K562 (cell line): ENCODE data around the gene MXRA7.

Experiments
- CHD7 ChIP-seq: fragments of 200-600 bp; sonication (generic); IDR thresholded peaks from one replicate; pipeline ENCODE4 v1.6.1; 2012; ENCODE audit warnings: mild to moderate bottlenecking, low read depth, low read length, inconsistent platforms
- CTCF ChIP-seq, 3 experiments: IDR thresholded peaks in 2 of 3; conservative IDR thresholded peaks in 1 of 3; 2 replicates each; pipeline ENCODE4 v1.5.1; 2011 to 2012; ENCODE audit warnings: low read length in 3 of 3, mild to moderate bottlenecking in 3 of 3, control low read depth in 2 of 3, improper control_type of control experiment in 1 of 3, inconsistent platforms in 1 of 3, low read depth in 1 of 3, mixed read lengths in 1 of 3, moderate library complexity in 1 of 3; ENCODE audit not compliant: insufficient read depth in 2 of 3
- HCFC1 ChIP-seq: IDR thresholded peaks from 2 replicates; pipeline ENCODE4 v1.6.1; 2012; ENCODE audit warnings: low read depth, low read length, improper control_type of control experiment
- HDAC2 ChIP-seq: fragments of 450-650 bp; IDR thresholded peaks from 2 replicates; pipeline ENCODE4 v1.6.1; 2016; ENCODE audit warnings: mild to moderate bottlenecking
- NEUROD1 ChIP-seq: fragments of 150-350 bp; IDR thresholded peaks from 2 replicates; pipeline ENCODE4 v1.6.1; 2014; ENCODE audit warnings: borderline replicate concordance, low read length, low read depth; ENCODE audit not compliant: partially characterized antibody
- SAFB2 ChIP-seq: fragments of 200-400 bp; formaldehyde crosslinking; IDR thresholded peaks from 2 replicates; pipeline ENCODE4 v1.6.1; 2018; ENCODE audit warnings: borderline replicate concordance, low read length, low read depth, moderate library complexity; ENCODE audit not compliant: severe bottlenecking
- SP2 ChIP-seq: IDR thresholded peaks from 2 replicates; pipeline ENCODE4 v1.6.1; 2011; ENCODE audit warnings: mild to moderate bottlenecking, low read depth, low read length, moderate library complexity; ENCODE audit not compliant: poor library complexity, severe bottlenecking; ENCODE audit errors: extremely low read depth
- ZBTB26 ChIP-seq: fragments of 450-650 bp; formaldehyde crosslinking; IDR thresholded peaks from 2 replicates; pipeline ENCODE4 v1.4.0; 2022; ENCODE audit warnings: missing genetic modification characterization
- ZBTB33 ChIP-seq: sonication (generic); formaldehyde crosslinking; IDR thresholded peaks from 2 replicates; pipeline ENCODE4 v1.8.1; 2023; ENCODE audit warnings: mild to moderate bottlenecking, missing genetic modification reagents
- ZEB2 ChIP-seq: fragments of 450-650 bp; IDR thresholded peaks from 2 replicates; pipeline ENCODE4 v1.6.1; 2016

- TF ChIP-seq HDAC2 (no peak), ZEB2 (no peak), ZBTB26 (CRISPR knock-in tag) (no peak), NEUROD1 (no peak), HCFC1 (no peak), SAFB2 (no peak), SP2 (no peak), CHD7 (no peak), CTCF (IDR thresholded peaks at IDR 0.05 in 2 of 3, conservative IDR thresholded peaks at IDR 0.05 in 1 of 3; ENCODE audit: insufficient read depth in 2 of 3, low read depth in 1 of 3, low read length in 3 of 3) (no peak), ZBTB33 (CRISPR knock-in tag) (no peak)
Measured at GRCh38 chr17:76688165-76688622, 22.6 kb downstream of the MXRA7 start.
